ENCODE measurements around the gene LAPTM5. TPM values are rescaled to one million over a fixed set of nuclear protein-coding genes. Genes with fewer than 3 reads are reported as not detected.

The LAPTM5 gene
- total and polyA plus RNA-seq, 2 of the 8 experiments (the other 6 are each of a cell fraction or from before 2014, with no cell fraction given), result 0.37 to 1.4 TPM

- no peaks in the 10 kb centered on the region for H3K36me3 ChIP-seq (ENCODE audit: control insufficient read depth in 2 of 4, insufficient read depth in 4 of 4, low read length in 3 of 4)
- H2BK120ac ChIP-seq (replicated peaks; ENCODE audit: low read depth, low read length), result no peak overlapping the region
- no peaks in the 10 kb centered on the region for H3K79me2 ChIP-seq (ENCODE audit: control insufficient read depth in 1 of 2, insufficient read depth in 2 of 2, low read length in 2 of 2)
- H2AK5ac ChIP-seq (ENCODE audit: low read depth, low read length), result no peak overlapping the region
- H2BK15ac ChIP-seq (ENCODE audit: low read length), result no peak overlapping the region
- 71% methylated on average over 6 of the region's 6 CpGs; no CpG with 5 or more reads in 1 of the 2 experiments for WGBS, 2 experiments (ENCODE audit: extremely low coverage in 1 of 2, insufficient coverage in 1 of 2, insufficient read length in 1 of 2, insufficient replicate concordance in 2 of 2, low coverage in 1 of 2, low lambda C conversion rate in 2 of 2, missing lambda C conversion rate in 1 of 2)
- TF ChIP-seq SP1 (IDR thresholded peaks at IDR 0.05; ENCODE audit: low read depth, low read length), result no peak
- 0 out of 2 replicates have a peak, but pooled peaks have one; percentile 7 for TF ChIP-seq E2F6 (IDR thresholded peaks at IDR 0.05)
- no peaks in the 10 kb centered on the region for H3K9me3 ChIP-seq (ENCODE audit: insufficient read depth in 2 of 2, low read depth in 1 of 2, low read length in 1 of 2)
- H3K4me3 ChIP-seq (ENCODE audit: extremely low read depth in 1 of 4, insufficient read depth in 2 of 4, low read depth in 3 of 4, low read length in 4 of 4), result no peak overlapping the region
- H3K23me2 ChIP-seq (ENCODE audit: low read depth, low read length), result peaks cover 4% of the 10 kb centered on the region; the same call in 1 of the 2 replicates
- H3K27me3 ChIP-seq (replicated peaks in 1 of 4; ENCODE audit: control insufficient read depth in 3 of 4, extremely low read depth in 1 of 4, insufficient read depth in 3 of 4, low read length in 3 of 4), result no peaks in the 10 kb centered on the region
- no peak overlapping the region for H3K4ac ChIP-seq (replicated peaks; ENCODE audit: insufficient read length, low read depth, low read length)
- no peak for FAIRE-seq
- H3K79me1 ChIP-seq (ENCODE audit: low read depth, low read length), result no peaks in the 10 kb centered on the region
- H3K4me1 ChIP-seq (replicated peaks in 1 of 4; ENCODE audit: control insufficient read depth in 3 of 4, insufficient read depth in 4 of 4, low read length in 3 of 4), result peaks cover 0 to 7% (median 3%) of the 10 kb centered on the region in 4 experiments; a peak in 4 of 7 replicates
- no peak overlapping the region for H3K18ac ChIP-seq (ENCODE audit: extremely low read depth, low read length)
- no peaks in the 10 kb centered on the region for H4K20me1 ChIP-seq (replicated peaks in 1 of 2; ENCODE audit: control insufficient read depth in 1 of 2, insufficient read depth in 2 of 2, low read length in 2 of 2)
- no peak overlapping the region for H4K5ac ChIP-seq (ENCODE audit: insufficient read length, low read depth, low read length)
- ChIA-PET CTCF (ENCODE audit: partially characterized antibody) (interaction anchor here (0.9 to 55.1 kb wide), 7 partner anchors 10 to 189 kb away, joined by 3 to 1640 read pairs (median 4); partner anchors contain the start of gene LAPTM5), POLR2A (ENCODE audit: partially characterized antibody) (interaction anchor here (1.0 to 1.4 kb wide), 2 partner anchors 32 to 644 kb away, joined by 3 to 4 read pairs; no protein-coding TSS in a partner anchor)
- no peak overlapping the region for H2BK12ac ChIP-seq (ENCODE audit: low read depth, low read length)
- H2AFZ ChIP-seq (ENCODE audit: low read length), result no peak overlapping the region
- no peak overlapping the region for H3K9ac ChIP-seq (replicated peaks in 1 of 4; ENCODE audit: extremely low read depth in 1 of 4, low read depth in 3 of 4, low read length in 3 of 4)
- no peak overlapping the region for H3K14ac ChIP-seq (ENCODE audit: insufficient read length)
- no peak overlapping the region for H2BK5ac ChIP-seq (ENCODE audit: low read depth, low read length)
- no peak overlapping the region for H4K8ac ChIP-seq (ENCODE audit: extremely low read depth, insufficient read depth, low read length)
- H3K4me2 ChIP-seq (ENCODE audit: insufficient read depth in 1 of 2, low read depth in 2 of 2, low read length in 2 of 2), result no peak overlapping the region
- no peak for DNase-seq (ENCODE audit: low read depth in 1 of 2, low spot score in 2 of 2)
- no peak overlapping the region for H2BK20ac ChIP-seq (ENCODE audit: low read length)
- H3K27ac ChIP-seq (ENCODE audit: low read depth, low read length), result no peak overlapping the region
- H4K91ac ChIP-seq (replicated peaks; ENCODE audit: insufficient read length, low read length), result no peak overlapping the region
- no peak overlapping the region for H3K23ac ChIP-seq (ENCODE audit: insufficient read length)
- H3K56ac ChIP-seq (replicated peaks; ENCODE audit: insufficient read length, low read depth, low read length), result no peak overlapping the region
Measured at GRCh38 chr1:30729901-30730300, 27.7 kb downstream of the LAPTM5 start.
